GM19467 (cell line): Measurements from ENCODE around the gene TMEM132D.
"Not testable (repeated sequence)": the region's sequence is repeated elsewhere in the genome, so short reads cannot be mapped to it uniquely, and the experiment has no call there.

Experiments used
- ATAC-seq: cut with Tn5 transposase; IDR thresholded peaks from one replicate; pipeline ENCODE4 v1.9.1; 2021; ENCODE audit warnings: mild to moderate bottlenecking, moderate library complexity; ENCODE audit not compliant: unreplicated experiment

TMEM132D gene

DNA sequence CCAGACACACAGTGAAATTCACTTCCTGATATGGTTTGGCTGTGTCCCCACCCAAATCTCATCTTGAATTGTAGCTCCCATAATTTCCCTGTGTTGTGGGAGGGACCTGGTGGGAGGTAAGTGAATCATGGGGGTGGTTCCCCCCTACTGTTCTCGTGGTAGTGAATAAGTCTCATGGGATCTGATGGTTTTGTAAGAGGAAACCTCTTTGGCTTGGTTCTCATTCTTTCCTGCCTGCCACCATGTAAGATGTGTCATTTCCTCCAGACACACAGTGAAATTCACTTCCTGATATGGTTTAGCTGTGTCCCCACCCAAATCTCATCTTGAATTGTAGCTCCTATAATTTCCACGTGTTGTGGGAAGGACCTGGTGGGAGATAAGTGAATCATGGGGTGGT is 354.8 kb downstream of the TMEM132D start:
- ATAC-seq = not testable (repeated sequence)

GRCh38 chr12:129544716-129545115 is 359.1 kb downstream of the TMEM132D start:
- ATAC-seq = no peak

DNA sequence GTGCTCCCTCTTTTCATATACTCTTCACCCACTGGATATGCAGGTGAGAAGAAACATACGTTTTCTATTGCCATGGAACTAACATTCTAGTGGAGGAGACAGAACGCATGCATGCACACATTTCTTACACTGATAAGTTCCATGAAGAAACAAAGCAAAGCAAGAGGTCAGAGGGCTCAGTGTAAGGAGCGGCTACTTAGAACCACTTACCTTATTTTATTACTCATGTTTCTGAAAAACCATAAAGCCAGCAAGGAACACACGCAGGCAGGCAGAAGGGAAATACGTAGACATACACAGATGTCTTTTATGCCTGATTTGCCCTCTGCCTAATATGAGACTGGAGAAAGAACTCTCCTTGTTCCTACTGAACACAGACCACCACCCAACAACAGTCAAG is 362.9 kb downstream of the TMEM132D start:
- no peak for ATAC-seq

- no peak for ATAC-seq
Observed at GRCh38 chr12:129540249-129540648, 363.6 kb downstream of the TMEM132D start.

DNA sequence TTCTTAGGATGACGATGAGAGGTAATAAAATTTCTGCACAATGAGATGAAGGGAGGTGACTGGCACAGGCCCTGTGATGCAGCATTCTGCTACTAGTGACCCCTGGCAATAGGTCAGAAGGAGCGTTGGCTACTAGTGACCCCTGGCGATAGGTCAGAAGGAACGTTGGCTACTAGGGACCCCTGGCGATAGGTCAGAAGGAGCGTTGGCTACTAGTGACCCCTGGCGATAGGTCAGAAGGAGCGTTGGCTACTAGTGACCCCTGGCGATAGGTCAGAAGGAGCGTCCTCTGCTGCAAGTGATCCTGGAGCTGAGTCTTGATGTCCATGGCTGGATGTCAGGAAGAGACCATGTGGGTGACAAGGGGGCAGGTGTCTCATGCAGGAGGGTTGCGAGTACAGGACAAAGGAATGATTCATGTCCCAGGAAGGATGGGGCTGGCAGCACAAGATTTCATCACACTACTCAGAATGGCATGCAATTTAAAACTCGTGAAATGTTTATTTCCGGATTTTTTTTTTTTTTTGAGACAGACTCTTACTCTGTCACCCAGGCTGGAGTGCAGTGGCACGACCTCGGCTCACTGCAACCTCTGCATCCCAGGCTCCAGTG is 365.0 kb downstream of the TMEM132D start:
- ATAC-seq = not testable (repeated sequence)

DNA sequence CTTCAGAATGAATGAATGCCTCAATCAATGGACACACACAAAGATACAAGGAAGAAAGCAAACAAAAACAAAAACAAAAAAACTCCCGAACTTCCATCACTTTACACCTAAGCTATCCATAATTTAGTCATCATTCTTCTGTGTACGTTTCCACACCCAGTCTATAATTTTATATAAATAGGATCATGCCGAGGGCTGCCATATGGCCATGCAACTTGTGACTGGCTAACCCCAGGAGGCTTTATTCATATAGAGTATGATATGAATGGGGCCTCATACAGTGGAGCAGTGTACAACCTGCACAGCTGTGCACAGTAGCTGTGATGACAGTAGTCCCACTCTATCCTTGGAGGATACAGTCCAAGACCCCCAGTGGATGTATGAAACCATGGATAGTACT is 365.7 kb downstream of the TMEM132D start:
- no peak for ATAC-seq

- no peak for ATAC-seq
Observed at GRCh38 chr12:129534966-129535750, 368.7 kb downstream of the TMEM132D start.

- no peak for ATAC-seq
Observed at GRCh38 chr12:129532707-129533499, 370.9 kb downstream of the TMEM132D start.

GRCh38 chr12:129532082-129532481 is 371.7 kb downstream of the TMEM132D start:
- no peak for ATAC-seq

GRCh38 chr12:129530984-129531383 is 372.8 kb downstream of the TMEM132D start:
- ATAC-seq = no peak

DNA sequence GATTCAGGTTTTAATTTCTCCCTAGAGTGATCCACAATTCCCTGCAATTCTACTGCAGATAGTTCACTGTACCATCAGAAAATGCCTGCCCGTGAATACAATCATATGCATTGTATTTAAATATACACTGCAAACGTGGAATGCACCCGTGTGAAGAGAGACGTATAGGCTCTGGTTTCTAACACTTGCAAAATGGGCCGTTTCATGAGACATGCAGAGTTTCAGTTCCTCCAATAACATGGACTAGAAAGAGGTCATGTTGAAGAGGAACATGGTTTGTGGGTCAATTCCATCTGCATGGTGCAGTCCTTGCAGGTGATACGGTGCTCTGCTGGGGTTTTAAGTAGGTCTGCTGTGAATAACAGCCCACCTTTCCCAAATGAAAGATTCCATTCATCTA is 373.3 kb downstream of the TMEM132D start:
- no peak for ATAC-seq

- no peak for ATAC-seq
Observed at GRCh38 chr12:129527506-129527905, 376.3 kb downstream of the TMEM132D start.

- ATAC-seq = no peak
Observed at GRCh38 chr12:129523621-129524020, 380.2 kb downstream of the TMEM132D start.

DNA sequence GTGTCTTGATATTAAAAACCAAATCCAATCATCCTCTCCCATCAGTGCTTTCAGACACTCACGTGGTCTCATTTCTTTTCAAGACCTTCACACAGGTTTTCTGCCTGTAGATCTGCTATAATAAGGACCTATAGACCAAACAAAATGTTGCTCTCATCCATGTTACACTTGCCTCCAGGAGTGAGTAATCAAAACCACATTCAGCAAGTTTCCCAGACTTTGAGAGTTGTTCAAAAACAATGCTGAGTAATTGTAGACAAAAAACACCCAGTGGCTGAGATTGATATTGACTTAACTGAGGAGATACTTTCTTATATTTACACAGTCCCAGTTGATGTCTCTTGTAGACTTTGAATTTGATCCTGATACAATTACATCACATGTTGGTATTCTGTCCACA is 383.1 kb downstream of the TMEM132D start:
- ATAC-seq = no peak

- ATAC-seq = no peak
Observed at GRCh38 chr12:129503802-129504201, 400.0 kb downstream of the TMEM132D start.

DNA sequence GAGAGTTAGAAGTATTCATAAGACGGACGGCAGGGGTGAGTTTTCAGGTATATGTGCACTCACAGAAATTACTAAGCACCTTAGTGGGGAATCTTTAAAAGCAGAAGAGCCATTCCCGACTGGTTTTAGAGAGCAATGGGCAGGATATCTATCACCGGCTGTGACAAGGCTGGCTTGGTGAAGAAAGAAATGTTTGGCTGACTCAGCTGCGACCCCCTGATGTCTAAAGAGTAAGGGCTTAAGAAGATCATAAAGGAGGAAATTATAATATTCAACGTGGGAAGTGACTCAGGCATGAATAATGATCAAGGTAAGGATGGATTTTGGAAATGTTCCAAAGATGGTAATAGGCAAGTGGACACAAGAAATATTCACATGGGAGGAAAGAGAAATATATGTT is 407.6 kb downstream of the TMEM132D start:
- no peak for ATAC-seq

DNA sequence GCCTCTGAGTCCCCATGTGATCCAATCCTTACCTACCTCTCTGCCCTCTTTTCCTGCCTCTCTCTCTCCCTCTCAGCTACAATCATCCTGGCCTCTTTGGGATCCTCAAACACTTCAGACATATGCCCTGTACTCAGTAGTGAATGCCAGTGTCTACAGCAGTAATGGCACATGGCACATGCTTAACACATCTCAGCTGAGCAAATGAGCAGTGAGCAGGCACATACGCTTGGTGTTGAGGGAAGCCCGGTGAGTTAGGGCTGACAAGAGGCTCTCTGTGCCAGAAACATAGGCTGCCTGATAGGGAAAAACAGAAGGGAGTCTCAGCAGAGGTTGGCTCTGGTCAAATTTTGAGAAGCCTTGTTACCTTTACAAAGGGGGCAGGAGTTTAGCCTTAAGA is 409.1 kb downstream of the TMEM132D start:
- ATAC-seq = no peak

- no peak for ATAC-seq
Observed at GRCh38 chr12:129494260-129494659, 409.6 kb downstream of the TMEM132D start.

- no peak for ATAC-seq
Observed at GRCh38 chr12:129489100-129489676, 414.6 kb downstream of the TMEM132D start.

DNA sequence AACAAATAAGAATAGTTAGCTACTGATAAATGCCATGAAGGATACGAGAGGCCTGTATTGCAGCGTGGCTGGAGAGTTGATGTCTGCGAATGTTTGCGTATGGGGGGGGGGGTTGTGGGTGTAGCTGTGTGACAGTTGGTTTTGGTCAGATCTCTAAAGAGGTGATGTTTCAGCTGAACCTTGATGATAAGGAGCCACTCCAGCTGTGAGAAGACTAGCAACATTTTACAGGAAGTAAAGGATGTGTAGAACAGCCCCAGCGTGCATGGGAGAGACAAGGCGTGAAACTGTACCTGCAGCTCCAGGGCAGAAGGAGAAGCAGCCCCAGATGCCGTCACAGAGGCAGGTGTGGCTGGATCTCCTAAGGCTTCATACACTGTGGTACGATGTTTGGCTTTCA is 416.9 kb downstream of the TMEM132D start:
- no peak for ATAC-seq

GRCh38 chr12:129483111-129483893 is 420.5 kb downstream of the TMEM132D start:
- ATAC-seq = no peak
